K562 (cell line): ENCODE data around the gene ATXN1L. TPM values are rescaled to one million over a fixed set of nuclear protein-coding genes. Genes with fewer than 3 reads are reported as not detected.

Experiments used
- ATAC-seq: fragments of 200-7000 bp; cut with Tn5 transposase; 3 replicates; pipeline ENCODE4 v1.9.1; 2020; ENCODE audit warnings: moderate library complexity
- BruUV-seq: library from RNA; stranded (reverse); fragments of 400-500 nt; replicated peaks from 2 replicates; lab custom pipeline; 2021; lab: Mats Ljungman, UMichigan
- CTCF ChIA-PET: fragments of 300-600 bp; formaldehyde crosslinking; extraction: SDS; loops from one replicate; lab custom pipeline; 2021; ENCODE audit warnings: low intra/inter-chr PET ratio; lab: Yijun Ruan, JAX
- POLR2A ChIA-PET: fragments of 300-600, 350-650 bp; sonication (Branson Sonifier 250); formaldehyde crosslinking; extraction: SDS; loops from one replicate; lab custom pipeline; 2021; ENCODE audit warnings: antibody characterized with exemption, inconsistent platforms; lab: Yijun Ruan, JAX
- DNase-seq, 4 experiments: peaks; one replicate each; pipeline versions ENCODE4 v3.0.0 to v3.0.0-alpha.2; 2011 to 2018; ENCODE audit warnings: low spot score in 3 of 4, mixed read lengths in 3 of 4; ENCODE audit errors: extremely low read depth in 1 of 4
- FAIRE-seq: peaks from 2 replicates; lab custom pipeline; 2011; peaks lifted over from hg19 to GRCh38; lab: Jason Lieb, UNC
- H2AFZ ChIP-seq: 2 replicates; pipeline ENCODE4 v1.6.0; 2011; ENCODE audit warnings: low read depth, low read length, control low read depth, inconsistent platforms
- H3K27ac ChIP-seq: fragments of 200-600 bp; 3 replicates; pipeline ENCODE4 v1.8.0; 2011; ENCODE audit warnings: low read depth, mild to moderate bottlenecking, control low read depth, inconsistent platforms, low read length, moderate library complexity, mixed read lengths; ENCODE audit errors: extremely low read depth
- H3K27me3 ChIP-seq, 2 experiments: fragments of 300-600 bp in 1 of 2; 2 replicates in 1 of 2; 3 replicates in 1 of 2; pipeline versions ENCODE4 v1.6.0 to v1.8.0; 2011; ENCODE audit warnings: inconsistent platforms in 2 of 2, low read length in 2 of 2, mild to moderate bottlenecking in 1 of 2, mixed read lengths in 1 of 2, moderate library complexity in 1 of 2; ENCODE audit not compliant: control insufficient read depth in 2 of 2, insufficient read depth in 2 of 2
- H3K36me3 ChIP-seq: fragments of 300-600 bp; 3 replicates; pipeline ENCODE4 v1.8.0; 2011; ENCODE audit warnings: mild to moderate bottlenecking, low read length, inconsistent platforms; ENCODE audit not compliant: control insufficient read depth, insufficient read depth
- H3K4me1 ChIP-seq, 2 experiments: fragments of 200-600 bp in 1 of 2; replicated peaks in 1 of 2; 2 replicates in 1 of 2; 3 replicates in 1 of 2; pipeline versions ENCODE4 v1.5.1 to v1.8.0; 2011; ENCODE audit warnings: inconsistent platforms in 2 of 2, low read length in 2 of 2, mild to moderate bottlenecking in 1 of 2, mixed read lengths in 1 of 2, moderate library complexity in 1 of 2; ENCODE audit not compliant: control insufficient read depth in 2 of 2, insufficient read depth in 2 of 2
- H3K4me2 ChIP-seq: 2 replicates; pipeline ENCODE4 v1.6.1; 2011; ENCODE audit warnings: low read length, control low read depth, inconsistent platforms, mixed read lengths; ENCODE audit not compliant: insufficient read depth
- H3K4me3 ChIP-seq: fragments of 200-600 bp; sonication (generic), shearing (Covaris generic); 2 replicates; pipeline ENCODE4 v1.5.1; 2016; ENCODE audit warnings: control low read depth, inconsistent platforms
- H3K79me2 ChIP-seq: fragments of 200-600 bp; 3 replicates; pipeline ENCODE4 v1.8.0; 2011; ENCODE audit warnings: low read length, inconsistent platforms; ENCODE audit not compliant: control insufficient read depth, insufficient read depth
- H3K9ac ChIP-seq, 2 experiments: 2 replicates each; pipeline versions ENCODE4 v1.6.0 to v1.6.1; 2011; ENCODE audit warnings: low read depth in 2 of 2, low read length in 2 of 2, control low read depth in 1 of 2, inconsistent platforms in 1 of 2, mild to moderate bottlenecking in 1 of 2, mixed read lengths in 1 of 2; ENCODE audit not compliant: insufficient read depth in 1 of 2
- H3K9me1 ChIP-seq: one replicate; pipeline ENCODE4 v1.6.0; 2011; ENCODE audit warnings: inconsistent platforms, mild to moderate bottlenecking, low read length, moderate library complexity; ENCODE audit not compliant: control insufficient read depth, insufficient read depth
- H3K9me3 ChIP-seq: replicated peaks from 2 replicates; pipeline ENCODE4 v1.5.1; 2011; ENCODE audit warnings: low read depth, low read length, inconsistent platforms; ENCODE audit not compliant: control insufficient read depth, insufficient read depth
- H4K20me1 ChIP-seq: replicated peaks from 2 replicates; pipeline ENCODE4 v1.6.1; 2011; ENCODE audit warnings: low read length, inconsistent platforms, mixed read lengths; ENCODE audit not compliant: control insufficient read depth, insufficient read depth
- FOXK2 ChIP-seq, 2 experiments: fragments of 450-650 bp; IDR thresholded peaks in 1 of 2; conservative IDR thresholded peaks in 1 of 2; 2 replicates each; pipeline ENCODE4 v1.6.1; 2016; ENCODE audit warnings: low read depth in 2 of 2, mild to moderate bottlenecking in 1 of 2
- GTF2F1 ChIP-seq: IDR thresholded peaks from 2 replicates; pipeline ENCODE4 v1.6.1; 2011; ENCODE audit warnings: low read depth, low read length, improper control_type of control experiment
- HNRNPLL ChIP-seq: fragments of 200-400 bp; formaldehyde crosslinking; IDR thresholded peaks from 2 replicates; pipeline ENCODE4 v1.6.1; 2017; ENCODE audit warnings: low read length, low read depth, mild to moderate bottlenecking; ENCODE audit not compliant: poor library complexity, severe bottlenecking
- MYBL2 ChIP-seq, 2 experiments: fragments of 450-650 bp in 1 of 2; sonication (generic) in 1 of 2; formaldehyde crosslinking in 1 of 2; IDR thresholded peaks; 2 replicates each; pipeline versions ENCODE4 v1.6.1 to v1.8.1; 2017 to 2022; ENCODE audit warnings: borderline replicate concordance in 1 of 2, inconsistent platforms in 1 of 2, low read depth in 1 of 2, mild to moderate bottlenecking in 1 of 2, missing genetic modification reagents in 1 of 2, moderate library complexity in 1 of 2
- PRMT5 ChIP-seq: sonication (generic); formaldehyde crosslinking; IDR thresholded peaks from 2 replicates; pipeline ENCODE4 v1.5.0; 2020; ENCODE audit warnings: missing genetic modification reagents
- SRSF1 ChIP-seq: fragments of 200-400 bp; formaldehyde crosslinking; IDR thresholded peaks from 2 replicates; pipeline ENCODE4 v1.6.1; 2017; ENCODE audit warnings: mild to moderate bottlenecking, low read depth, low read length, moderate library complexity
- ZBED1 ChIP-seq: IDR thresholded peaks from 2 replicates; pipeline ENCODE4 v1.6.1; 2014
- ZNF224 ChIP-seq: sonication (generic); formaldehyde crosslinking; IDR thresholded peaks from 2 replicates; pipeline ENCODE4 v1.8.0; 2022; ENCODE audit warnings: mild to moderate bottlenecking, missing genetic modification reagents
- ZNF263 ChIP-seq: sonication (generic); formaldehyde crosslinking; IDR thresholded peaks from 2 replicates; pipeline ENCODE4 v1.8.0; 2022; ENCODE audit warnings: mild to moderate bottlenecking, missing genetic modification reagents, borderline replicate concordance
- ZNF3 ChIP-seq: fragments of 250-450 bp; sonication (Bioruptor Pico); IDR thresholded peaks from 2 replicates; pipeline ENCODE4 v1.5.0; 2021; ENCODE audit warnings: mild to moderate bottlenecking, moderate library complexity
- ZNF79 ChIP-seq: fragments of 250-450 bp; sonication (Bioruptor Pico); IDR thresholded peaks from 2 replicates; pipeline ENCODE4 v1.4.0; 2020; ENCODE audit warnings: low read depth, mild to moderate bottlenecking, moderate library complexity
- WGBS: fragments of 100-300 bp; shearing (Covaris generic); methylation state at CpG from one replicate; pipeline ENCODE4 v1.1.6; 2016; ENCODE audit warnings: low coverage, mixed read lengths; ENCODE audit not compliant: insufficient coverage; ENCODE audit errors: missing lambda C conversion rate; 5-methylcytosine and 5-hydroxymethylcytosine counted together
- in situ Hi-C: fragments of 300-500 bp; cut with MboI; formaldehyde crosslinking; loops from 4 replicates; pipeline ENCODE4 v1.15.0; 2018; ENCODE audit warnings: inconsistent platforms, mixed read lengths
- intact Hi-C: fragments of 100-400 bp; cut with micrococcal nuclease; formaldehyde crosslinking; loops from 2 replicates; pipeline ENCODE4 v1.14.2; 2022
- polyA plus RNA-seq, 8 experiments: library from polyadenylated mRNA; depleted of rRNA in 4 of 8; stranded (reverse) in 5 of 8; unstranded in 3 of 8; fragments of >200 nt; fragmentation: Nextera tagmentation in 2 of 8; fragmentation: Illumina TruSeq in 1 of 8; extraction: Ambion mirVana in 2 of 8; extraction: Trizol in 1 of 8; gene quantifications; 2 replicates each; pipeline versions ENCODE4 v1.2.1 to v1.2.3, GENCODE V29; 2011 to 2014; ENCODE audit warnings: inconsistent platforms in 1 of 8, missing spikeins in 1 of 8
- total RNA-seq, 7 experiments: library from RNA; depleted of rRNA in 6 of 7; stranded (reverse); fragments of >200 nt in 6 of 7; fragmentation: Illumina TruSeq in 2 of 7; extraction: Trizol in 2 of 7; gene quantifications; 2 replicates each; pipeline versions ENCODE4 v1.2.1 to v1.2.3, GENCODE V29; 2011 to 2021; ENCODE audit warnings: low replicate concordance in 1 of 7
- TF ChIP-seq, protein P1 (sequence below): sonication (generic); formaldehyde crosslinking; IDR thresholded peaks from 2 replicates; pipeline ENCODE4 v1.8.0; 2022; ENCODE audit warnings: missing genetic modification reagents, mild to moderate bottlenecking, moderate library complexity, borderline replicate concordance
- TF ChIP-seq, protein P2 (sequence below), 2 experiments: fragments of 450-650 bp in 1 of 2; sonication (generic) in 1 of 2; formaldehyde crosslinking; conservative IDR thresholded peaks; 2 replicates each; pipeline versions ENCODE4 v1.4.0 to v1.8.1; 2020 to 2022; ENCODE audit warnings: mild to moderate bottlenecking in 1 of 2, missing genetic modification reagents in 1 of 2

The ATXN1L gene
- total and polyA plus RNA-seq, 9 of the 15 experiments (the other 6 are each of a cell fraction or from before 2014, with no cell fraction given), result 1.4 to 11.3 (median 9.3) TPM

DNA sequence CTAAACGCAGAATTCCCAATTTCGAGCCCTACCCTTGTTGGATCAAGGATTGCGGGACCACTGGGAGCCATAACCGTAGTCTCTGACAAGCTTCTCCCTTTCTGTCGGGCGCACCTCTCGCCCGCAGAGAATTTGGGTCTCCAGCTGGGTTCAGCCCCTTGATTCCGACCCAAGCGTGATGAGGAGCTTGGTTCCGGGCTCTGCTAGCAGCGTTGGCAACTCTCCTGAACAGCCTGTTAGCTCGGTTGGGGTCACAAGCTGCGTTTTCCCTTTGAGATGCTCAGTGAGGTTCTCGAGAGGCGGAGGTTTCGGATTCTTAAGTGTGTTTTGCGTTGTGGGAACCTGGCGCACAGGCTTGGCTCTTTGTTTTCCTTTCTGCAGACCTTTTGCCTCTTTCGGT, 655 bp downstream of the ATXN1L start:
- Histone ChIP-seq H3K9ac (peak overlapping the region; percentile 82 to 92), H3K27me3 (no peaks in the 10 kb centered on the region), H3K36me3 (peaks cover 37% of the 10 kb centered on the region), H3K27ac (peak overlapping the region; percentile 59), H3K9me3 (no peaks in the 10 kb centered on the region), H3K9me1 (no peaks in the 10 kb centered on the region), H3K4me2 (peak overlapping the region; percentile 81), H2AFZ (peak overlapping the region; percentile 64), H3K4me3 (peak overlapping the region; percentile 91), H4K20me1 (no peaks in the 10 kb centered on the region), H3K4me1 (peaks cover 0 to 10% of the 10 kb centered on the region in 2 experiments; a peak in 2 of 5 replicates), H3K79me2 (peaks cover 23% of the 10 kb centered on the region)
- BruUV-seq, result no TSS peak
- intact Hi-C loops (loop anchor here (5.0 kb wide), 1 partner anchor 39 kb away; the partner anchor contains the start of gene AP1G1), in situ Hi-C loops (no loop called here)
- CTCF ChIA-PET, result no interaction called here
- peak; percentile 75 for FAIRE-seq
- TF ChIP-seq, protein P1, sequence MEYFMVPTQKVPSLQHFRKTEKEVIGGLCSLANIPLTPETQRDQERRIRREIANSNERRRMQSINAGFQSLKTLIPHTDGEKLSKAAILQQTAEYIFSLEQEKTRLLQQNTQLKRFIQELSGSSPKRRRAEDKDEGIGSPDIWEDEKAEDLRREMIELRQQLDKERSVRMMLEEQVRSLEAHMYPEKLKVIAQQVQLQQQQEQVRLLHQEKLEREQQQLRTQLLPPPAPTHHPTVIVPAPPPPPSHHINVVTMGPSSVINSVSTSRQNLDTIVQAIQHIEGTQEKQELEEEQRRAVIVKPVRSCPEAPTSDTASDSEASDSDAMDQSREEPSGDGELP (CRISPR knock-in tag), result 0 out of 2 replicates have a peak, but pooled peaks have one; percentile 28
- TF ChIP-seq FOXK2 (conservative IDR thresholded peaks at IDR 0.05 in 1 of 2, IDR thresholded peaks at IDR 0.05 in 1 of 2; ENCODE audit: low read depth in 2 of 2), result no peak
- peak in 1 of 4 experiments; percentile 19 for DNase-seq
- WGBS, result 2% methylated on average over 19 of the region's 20 CpGs
- POLR2A ChIA-PET, result interaction anchor here (0.6 to 2.5 kb wide), 6 partner anchors 9 to 36 kb away, joined by 3 to 12 read pairs (median 4); no protein-coding TSS in a partner anchor
- peak; percentile 6 for ATAC-seq

DNA sequence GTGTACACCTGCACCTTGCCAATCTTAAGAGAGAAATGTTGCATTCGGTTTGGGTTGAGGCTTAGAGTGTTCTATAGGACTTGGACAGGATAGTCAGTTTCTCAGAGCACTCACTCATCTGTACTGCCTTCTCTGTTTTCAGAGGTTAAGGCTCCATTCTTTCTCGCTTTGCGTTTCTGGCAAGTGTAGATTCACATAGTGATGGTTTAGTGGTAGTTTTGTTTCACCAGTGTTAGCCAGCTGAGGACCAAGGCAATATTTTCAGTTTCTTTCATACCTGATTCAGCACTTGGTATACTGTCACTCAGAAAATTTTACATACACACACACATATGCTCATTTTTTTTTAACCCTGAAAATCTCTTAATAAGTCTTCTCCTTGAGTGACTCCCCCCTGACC, 1.3 kb downstream of the ATXN1L start:
- in situ Hi-C loops, result no loop called here
- BruUV-seq, result no TSS peak
- DNase-seq (no peak), ATAC-seq (no peak), FAIRE-seq (no peak)
- no peak overlapping the region for H3K27ac ChIP-seq
- H2AFZ ChIP-seq, result no peak overlapping the region
- peak overlapping the region in 1 of 2 experiments; percentile 82; a peak in 3 of 4 replicates for H3K9ac ChIP-seq
- no peaks in the 10 kb centered on the region for H3K9me3 ChIP-seq
- no peaks in the 10 kb centered on the region for H3K27me3 ChIP-seq
- H3K4me3 ChIP-seq, result peak overlapping the region; percentile 91
- peaks cover 43% of the 10 kb centered on the region for H3K36me3 ChIP-seq
- no peaks in the 10 kb centered on the region for H3K9me1 ChIP-seq
- H3K4me2 ChIP-seq, result peak overlapping the region; percentile 81
- intact Hi-C loops, result loop anchor here (5.0 kb wide), 1 partner anchor 40 kb away; the partner anchor contains the start of gene AP1G1
- ChIA-PET POLR2A (interaction anchor here (1.1 to 1.9 kb wide), 3 partner anchors 11 to 36 kb away, joined by 3 to 7 read pairs (median 4); no protein-coding TSS in a partner anchor), CTCF (no interaction called here)
- 52% methylated on average over 3 of the region's 3 CpGs for WGBS
- peaks cover 23% of the 10 kb centered on the region for H3K79me2 ChIP-seq
- no peaks in the 10 kb centered on the region for H4K20me1 ChIP-seq
- H3K4me1 ChIP-seq, result peaks cover 0 to 10% of the 10 kb centered on the region in 2 experiments; a peak in 2 of 5 replicates
- TF ChIP-seq MYBL2 (IDR thresholded peaks at IDR 0.05; ENCODE audit: low read depth) (no peak), MYBL2 (CRISPR knock-in tag; IDR thresholded peaks at IDR 0.05; ENCODE audit: borderline replicate concordance) (no peak), HNRNPLL (no peak), ZNF263 (CRISPR knock-in tag) (no peak), SRSF1 (no peak), ZNF224 (CRISPR knock-in tag) (no peak), ZBED1 (no peak), ZNF3 (no peak), ZNF79 (no peak), GTF2F1 (no peak), PRMT5 (no peak)
- TF ChIP-seq, protein P2, sequence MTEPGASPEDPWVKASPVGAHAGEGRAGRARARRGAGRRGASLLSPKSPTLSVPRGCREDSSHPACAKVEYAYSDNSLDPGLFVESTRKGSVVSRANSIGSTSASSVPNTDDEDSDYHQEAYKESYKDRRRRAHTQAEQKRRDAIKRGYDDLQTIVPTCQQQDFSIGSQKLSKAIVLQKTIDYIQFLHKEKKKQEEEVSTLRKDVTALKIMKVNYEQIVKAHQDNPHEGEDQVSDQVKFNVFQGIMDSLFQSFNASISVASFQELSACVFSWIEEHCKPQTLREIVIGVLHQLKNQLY (CRISPR knock-in tag; conservative IDR thresholded peaks at IDR 0.05), result no peak
